ENCODE results near the gene SND1.
"Not testable (repeated sequence)": the region's sequence is repeated elsewhere in the genome, so short reads cannot be mapped to it uniquely, and the experiment has no call there.

The SND1 gene

GRCh38 chr7:128100225-128100948 lies 448.4 kb downstream of the SND1 start:
- DNase-seq (ENCODE audit: low spot score), result no peak

GRCh38 chr7:128100949-128101713 lies 449.1 kb downstream of the SND1 start:
- no peak for DNase-seq (ENCODE audit: low spot score)

- no peak for DNase-seq (ENCODE audit: low spot score)
These were observed 450.7 kb downstream of the SND1 start for GRCh38 chr7:128102490-128103291.

- DNase-seq (ENCODE audit: low spot score), result no peak
These were observed 451.6 kb downstream of the SND1 start for GRCh38 chr7:128103498-128104107.

GRCh38 chr7:128104108-128104742 lies 452.2 kb downstream of the SND1 start:
- DNase-seq (ENCODE audit: low spot score), result no peak

- no peak for DNase-seq (ENCODE audit: low spot score)
These were observed 453.4 kb downstream of the SND1 start for GRCh38 chr7:128105228-128106022.

GRCh38 chr7:128106821-128107220 lies 454.8 kb downstream of the SND1 start:
- DNase-seq (ENCODE audit: low spot score), result no peak

- DNase-seq (ENCODE audit: low spot score), result not testable (repeated sequence)
These were observed 455.5 kb downstream of the SND1 start for GRCh38 chr7:128107516-128107915.

- no peak for DNase-seq (ENCODE audit: low spot score)
These were observed 456.1 kb downstream of the SND1 start for GRCh38 chr7:128108129-128108528.

- no peak for DNase-seq (ENCODE audit: low spot score)
These were observed 456.8 kb downstream of the SND1 start for GRCh38 chr7:128108641-128109423.

- DNase-seq (ENCODE audit: low spot score), result not testable (repeated sequence)
These were observed 457.5 kb downstream of the SND1 start for GRCh38 chr7:128109424-128109969.

- no peak for DNase-seq (ENCODE audit: low spot score)
These were observed 458.8 kb downstream of the SND1 start for GRCh38 chr7:128110641-128111364.

GRCh38 chr7:128112018-128112780 lies 460.2 kb downstream of the SND1 start:
- DNase-seq (ENCODE audit: low spot score), result no peak

- peak; percentile 56 for DNase-seq (ENCODE audit: low spot score)
These were observed 460.8 kb downstream of the SND1 start for GRCh38 chr7:128112781-128113221.

GRCh38 chr7:128113839-128114238 lies 461.8 kb downstream of the SND1 start:
- DNase-seq (ENCODE audit: low spot score), result no peak

- no peak for DNase-seq (ENCODE audit: low spot score)
These were observed 462.8 kb downstream of the SND1 start for GRCh38 chr7:128114806-128115205.

- no peak for DNase-seq (ENCODE audit: low spot score)
These were observed 463.4 kb downstream of the SND1 start for GRCh38 chr7:128115336-128115820.

Measured in left forelimb (tissue), 1 donor.